Fibroblast of lung (primary cell): ENCODE measurements around the gene CYP4V2.

ENCODE experiments used
- EZH2 ChIP-seq: IDR thresholded peaks from 2 replicates; pipeline ENCODE4 v1.5.1; 2012; ENCODE audit warnings: low read length, control low read depth, mild to moderate bottlenecking; ENCODE audit errors: missing control alignments
- TF ChIP-seq, protein P1 (sequence below), 2 donors: IDR thresholded peaks in 1 of 2; conservative IDR thresholded peaks in 1 of 2; 1 replicate in 1 of 2; 2 replicates in 1 of 2; pipeline ENCODE4 v1.5.1; 2011 to 2012; ENCODE audit warnings: low read length in 2 of 2, control low read depth in 1 of 2, inconsistent platforms in 1 of 2, low read depth in 1 of 2, mild to moderate bottlenecking in 1 of 2

GRCh38 chr4:186158966-186159365 lies 32.4 kb upstream of the CYP4V2 start:
- TF ChIP-seq, protein P1, sequence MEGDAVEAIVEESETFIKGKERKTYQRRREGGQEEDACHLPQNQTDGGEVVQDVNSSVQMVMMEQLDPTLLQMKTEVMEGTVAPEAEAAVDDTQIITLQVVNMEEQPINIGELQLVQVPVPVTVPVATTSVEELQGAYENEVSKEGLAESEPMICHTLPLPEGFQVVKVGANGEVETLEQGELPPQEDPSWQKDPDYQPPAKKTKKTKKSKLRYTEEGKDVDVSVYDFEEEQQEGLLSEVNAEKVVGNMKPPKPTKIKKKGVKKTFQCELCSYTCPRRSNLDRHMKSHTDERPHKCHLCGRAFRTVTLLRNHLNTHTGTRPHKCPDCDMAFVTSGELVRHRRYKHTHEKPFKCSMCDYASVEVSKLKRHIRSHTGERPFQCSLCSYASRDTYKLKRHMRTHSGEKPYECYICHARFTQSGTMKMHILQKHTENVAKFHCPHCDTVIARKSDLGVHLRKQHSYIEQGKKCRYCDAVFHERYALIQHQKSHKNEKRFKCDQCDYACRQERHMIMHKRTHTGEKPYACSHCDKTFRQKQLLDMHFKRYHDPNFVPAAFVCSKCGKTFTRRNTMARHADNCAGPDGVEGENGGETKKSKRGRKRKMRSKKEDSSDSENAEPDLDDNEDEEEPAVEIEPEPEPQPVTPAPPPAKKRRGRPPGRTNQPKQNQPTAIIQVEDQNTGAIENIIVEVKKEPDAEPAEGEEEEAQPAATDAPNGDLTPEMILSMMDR (conservative IDR thresholded peaks at IDR 0.05 in 1 of 2, IDR thresholded peaks at IDR 0.05 in 1 of 2; ENCODE audit: low read depth in 1 of 2, low read length in 2 of 2): no peak
- TF ChIP-seq EZH2: no peak
